HEK293T (cell line): ENCODE results near the gene LIN7B.

Source experiments
- ARNT ChIP-seq: fragments of 450-650 bp; IDR thresholded peaks from 2 replicates; pipeline ENCODE4 v1.6.1; 2017; ENCODE audit warnings: mild to moderate bottlenecking
- BHLHE40 ChIP-seq: fragments of 450-650 bp; IDR thresholded peaks from 2 replicates; pipeline ENCODE4 v1.6.1; 2016; ENCODE audit warnings: mild to moderate bottlenecking, moderate library complexity, borderline replicate concordance
- CTBP1 ChIP-seq: fragments of 450-650 bp; IDR thresholded peaks from 2 replicates; pipeline ENCODE4 v1.6.1; 2016; ENCODE audit warnings: borderline replicate concordance
- ELF4 ChIP-seq: fragments of 450-650 bp; IDR thresholded peaks from 2 replicates; pipeline ENCODE4 v1.6.1; 2017; ENCODE audit warnings: antibody characterized with exemption
- FOXK2 ChIP-seq: fragments of 450-650 bp; IDR thresholded peaks from 2 replicates; pipeline ENCODE4 v1.6.1; 2016; ENCODE audit warnings: mild to moderate bottlenecking
- FOXM1 ChIP-seq: fragments of 450-650 bp; IDR thresholded peaks from 2 replicates; pipeline ENCODE4 v1.6.1; 2017; ENCODE audit warnings: mild to moderate bottlenecking, borderline replicate concordance
- LEF1 ChIP-seq: fragments of 450-650 bp; IDR thresholded peaks from 2 replicates; pipeline ENCODE4 v1.6.1; 2017; ENCODE audit warnings: mild to moderate bottlenecking, borderline replicate concordance
- NFRKB ChIP-seq: fragments of 450-650 bp; IDR thresholded peaks from 2 replicates; pipeline ENCODE4 v1.6.1; 2016; ENCODE audit warnings: mild to moderate bottlenecking, moderate library complexity
- SP1 ChIP-seq: fragments of 450-650 bp; IDR thresholded peaks from 2 replicates; pipeline ENCODE4 v1.6.1; 2017
- SUZ12 ChIP-seq: fragments of 450-650 bp; IDR thresholded peaks from 2 replicates; pipeline ENCODE4 v1.6.1; 2016; ENCODE audit warnings: mild to moderate bottlenecking
- ZNF384 ChIP-seq: fragments of 450-650 bp; IDR thresholded peaks from 2 replicates; pipeline ENCODE4 v1.6.1; 2016
- TF ChIP-seq, protein P1 (sequence below): fragments of 450-650 bp; IDR thresholded peaks from 2 replicates; pipeline ENCODE4 v1.6.1; 2016

DNA sequence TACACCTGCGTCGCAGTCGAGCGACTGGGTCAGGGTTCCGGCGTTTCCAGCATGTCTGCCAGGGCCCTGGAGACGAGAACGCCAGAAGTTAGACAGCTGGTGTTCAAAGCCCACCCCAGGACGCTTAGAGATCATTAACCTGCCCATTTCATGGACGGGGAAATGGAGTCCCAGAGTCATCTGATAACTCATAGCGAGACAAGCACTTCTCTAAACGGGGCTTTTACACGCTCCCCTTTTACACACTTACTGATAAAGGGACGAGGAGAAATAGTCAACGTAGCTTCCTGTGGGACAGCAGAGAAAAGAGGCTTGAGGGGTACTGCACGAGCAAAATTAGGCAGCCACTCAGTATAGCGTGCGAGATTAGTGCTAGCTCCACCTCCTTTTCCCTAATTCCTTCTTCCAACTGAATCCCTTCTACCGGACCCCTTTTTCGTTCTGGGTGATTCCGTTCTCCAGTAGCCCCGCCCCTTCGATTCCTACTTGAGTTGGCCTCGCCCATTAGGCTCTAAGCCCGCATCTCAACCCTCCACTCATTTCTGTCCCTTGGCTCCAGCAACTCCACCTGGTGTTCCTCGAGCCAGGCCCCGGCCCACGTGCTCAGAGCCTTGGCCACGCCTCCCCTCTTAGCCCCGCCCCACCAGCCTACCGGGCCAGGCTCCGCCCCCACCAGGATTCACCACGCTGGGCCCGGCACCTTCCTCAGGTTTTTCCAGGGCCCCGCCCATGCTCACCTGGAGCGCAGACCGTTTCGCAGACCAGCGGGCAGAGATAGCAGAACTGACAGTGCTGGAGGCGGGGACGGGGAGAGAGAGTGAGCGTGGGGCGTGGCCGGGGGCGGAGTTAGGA, 37.3 kb downstream of the LIN7B start:
- TF ChIP-seq SP1, result no peak; the same call in 1 of the 2 replicates
- TF ChIP-seq ZNF384, result no peak
- TF ChIP-seq ARNT, result no peak
- TF ChIP-seq FOXM1, result no peak
- TF ChIP-seq, protein P1, sequence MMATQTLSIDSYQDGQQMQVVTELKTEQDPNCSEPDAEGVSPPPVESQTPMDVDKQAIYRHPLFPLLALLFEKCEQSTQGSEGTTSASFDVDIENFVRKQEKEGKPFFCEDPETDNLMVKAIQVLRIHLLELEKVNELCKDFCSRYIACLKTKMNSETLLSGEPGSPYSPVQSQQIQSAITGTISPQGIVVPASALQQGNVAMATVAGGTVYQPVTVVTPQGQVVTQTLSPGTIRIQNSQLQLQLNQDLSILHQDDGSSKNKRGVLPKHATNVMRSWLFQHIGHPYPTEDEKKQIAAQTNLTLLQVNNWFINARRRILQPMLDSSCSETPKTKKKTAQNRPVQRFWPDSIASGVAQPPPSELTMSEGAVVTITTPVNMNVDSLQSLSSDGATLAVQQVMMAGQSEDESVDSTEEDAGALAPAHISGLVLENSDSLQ, result no peak
- TF ChIP-seq NFRKB, result no peak
- no peak for TF ChIP-seq SUZ12
- no peak for TF ChIP-seq CTBP1
- TF ChIP-seq ELF4, result no peak
- TF ChIP-seq BHLHE40, result no peak
- TF ChIP-seq FOXK2, result no peak
- TF ChIP-seq LEF1, result no peak
